ENCODE data around the gene NELL1. TPM values are rescaled to one million over a fixed set of nuclear protein-coding genes. Genes with fewer than 3 reads are reported as not detected.

The NELL1 gene
- polyA plus RNA-seq, 1 of the 3 experiments (the other 2 are of a cell fraction), result not detected

DNA sequence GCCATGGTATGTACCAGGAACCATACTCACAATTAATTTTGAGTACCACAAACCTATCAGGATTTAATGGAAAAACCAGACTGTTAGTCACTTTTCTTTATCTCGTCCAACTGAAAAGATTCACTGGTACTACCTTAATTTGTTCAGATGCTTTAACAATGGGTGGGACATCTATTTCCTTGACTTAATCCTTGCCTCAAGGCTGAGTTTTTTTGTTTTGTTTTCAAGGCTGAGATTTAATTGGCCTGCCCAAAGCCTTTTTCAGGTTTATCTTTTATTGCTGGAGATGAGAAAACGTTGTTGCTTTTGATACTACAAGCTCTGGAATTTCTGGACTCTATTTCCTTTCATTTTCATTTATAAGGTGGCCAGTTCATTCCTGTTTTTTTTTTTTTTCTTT lies 50.4 kb downstream of the NELL1 start:
- whole genome bisulfite sequencing (ENCODE audit: low lambda C conversion rate), result 8% methylated on average over 2 of the region's 2 CpGs
- Histone ChIP-seq H3K27ac (ENCODE audit: low read depth in 2 of 2, low read length in 1 of 2) (no peak overlapping the region), H4K20me1 (ENCODE audit: insufficient read depth) (no peaks in the 10 kb centered on the region), H3K79me2 (ENCODE audit: insufficient read depth) (no peaks in the 10 kb centered on the region), H3K4me2 (no peak overlapping the region), H3F3A (replicated peaks; ENCODE audit: insufficient read depth) (no peaks in the 10 kb centered on the region), H3K9ac (no peak overlapping the region), H3K27me3 (ENCODE audit: insufficient read depth) (no peaks in the 10 kb centered on the region), H3K4me3 (ENCODE audit: low read depth in 2 of 2, low read length in 1 of 2) (no peak overlapping the region), H3K9me2 (no peaks in the 10 kb centered on the region), H3K9me3 (no peaks in the 10 kb centered on the region), H2AFZ (ENCODE audit: low read depth) (no peak overlapping the region), H3K4me1 (ENCODE audit: control insufficient read depth in 1 of 2, insufficient read depth in 2 of 2, low read depth in 1 of 2, low read length in 1 of 2) (no peaks in the 10 kb centered on the region; a peak in 1 of 4 replicates), H3K36me3 (replicated peaks in 1 of 2; ENCODE audit: control insufficient read depth in 1 of 2, insufficient read depth in 2 of 2, low read length in 1 of 2) (no peaks in the 10 kb centered on the region)
- TF ChIP-seq POLR2AphosphoS5 (IDR thresholded peaks at IDR 0.05; ENCODE audit: low read depth, low read length), result no peak
- TF ChIP-seq CHD2 (IDR thresholded peaks at IDR 0.05; ENCODE audit: low read length, partially characterized antibody), result no peak
- TF ChIP-seq FOXM1 (IDR thresholded peaks at IDR 0.05; ENCODE audit: low read depth), result no peak
- TF ChIP-seq TAF1 (IDR thresholded peaks at IDR 0.05; ENCODE audit: borderline replicate concordance, low read depth, low read length), result no peak
- no peak for TF ChIP-seq GABPA (IDR thresholded peaks at IDR 0.05; ENCODE audit: low read depth)
- TF ChIP-seq RCOR1 (IDR thresholded peaks at IDR 0.05; ENCODE audit: low read length), result no peak
- no peak for TF ChIP-seq RAD21 (IDR thresholded peaks at IDR 0.05; ENCODE audit: low read length)
- TF ChIP-seq RFX5 (IDR thresholded peaks at IDR 0.05; ENCODE audit: low read length), result no peak
- TF ChIP-seq SMC3 (IDR thresholded peaks at IDR 0.05; ENCODE audit: low read depth, low read length), result no peak
- TF ChIP-seq, protein P1, sequence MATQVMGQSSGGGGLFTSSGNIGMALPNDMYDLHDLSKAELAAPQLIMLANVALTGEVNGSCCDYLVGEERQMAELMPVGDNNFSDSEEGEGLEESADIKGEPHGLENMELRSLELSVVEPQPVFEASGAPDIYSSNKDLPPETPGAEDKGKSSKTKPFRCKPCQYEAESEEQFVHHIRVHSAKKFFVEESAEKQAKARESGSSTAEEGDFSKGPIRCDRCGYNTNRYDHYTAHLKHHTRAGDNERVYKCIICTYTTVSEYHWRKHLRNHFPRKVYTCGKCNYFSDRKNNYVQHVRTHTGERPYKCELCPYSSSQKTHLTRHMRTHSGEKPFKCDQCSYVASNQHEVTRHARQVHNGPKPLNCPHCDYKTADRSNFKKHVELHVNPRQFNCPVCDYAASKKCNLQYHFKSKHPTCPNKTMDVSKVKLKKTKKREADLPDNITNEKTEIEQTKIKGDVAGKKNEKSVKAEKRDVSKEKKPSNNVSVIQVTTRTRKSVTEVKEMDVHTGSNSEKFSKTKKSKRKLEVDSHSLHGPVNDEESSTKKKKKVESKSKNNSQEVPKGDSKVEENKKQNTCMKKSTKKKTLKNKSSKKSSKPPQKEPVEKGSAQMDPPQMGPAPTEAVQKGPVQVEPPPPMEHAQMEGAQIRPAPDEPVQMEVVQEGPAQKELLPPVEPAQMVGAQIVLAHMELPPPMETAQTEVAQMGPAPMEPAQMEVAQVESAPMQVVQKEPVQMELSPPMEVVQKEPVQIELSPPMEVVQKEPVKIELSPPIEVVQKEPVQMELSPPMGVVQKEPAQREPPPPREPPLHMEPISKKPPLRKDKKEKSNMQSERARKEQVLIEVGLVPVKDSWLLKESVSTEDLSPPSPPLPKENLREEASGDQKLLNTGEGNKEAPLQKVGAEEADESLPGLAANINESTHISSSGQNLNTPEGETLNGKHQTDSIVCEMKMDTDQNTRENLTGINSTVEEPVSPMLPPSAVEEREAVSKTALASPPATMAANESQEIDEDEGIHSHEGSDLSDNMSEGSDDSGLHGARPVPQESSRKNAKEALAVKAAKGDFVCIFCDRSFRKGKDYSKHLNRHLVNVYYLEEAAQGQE (IDR thresholded peaks at IDR 0.05; ENCODE audit: low read depth, low read length), result no peak
- TF ChIP-seq YY1 (IDR thresholded peaks at IDR 0.05; ENCODE audit: low read depth), result no peak
- TF ChIP-seq, protein P2, sequence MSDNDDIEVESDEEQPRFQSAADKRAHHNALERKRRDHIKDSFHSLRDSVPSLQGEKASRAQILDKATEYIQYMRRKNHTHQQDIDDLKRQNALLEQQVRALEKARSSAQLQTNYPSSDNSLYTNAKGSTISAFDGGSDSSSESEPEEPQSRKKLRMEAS (IDR thresholded peaks at IDR 0.05; ENCODE audit: low read depth), result no peak
- TF ChIP-seq MXI1 (IDR thresholded peaks at IDR 0.05; ENCODE audit: low read depth, low read length), result no peak
- TF ChIP-seq, protein P3, sequence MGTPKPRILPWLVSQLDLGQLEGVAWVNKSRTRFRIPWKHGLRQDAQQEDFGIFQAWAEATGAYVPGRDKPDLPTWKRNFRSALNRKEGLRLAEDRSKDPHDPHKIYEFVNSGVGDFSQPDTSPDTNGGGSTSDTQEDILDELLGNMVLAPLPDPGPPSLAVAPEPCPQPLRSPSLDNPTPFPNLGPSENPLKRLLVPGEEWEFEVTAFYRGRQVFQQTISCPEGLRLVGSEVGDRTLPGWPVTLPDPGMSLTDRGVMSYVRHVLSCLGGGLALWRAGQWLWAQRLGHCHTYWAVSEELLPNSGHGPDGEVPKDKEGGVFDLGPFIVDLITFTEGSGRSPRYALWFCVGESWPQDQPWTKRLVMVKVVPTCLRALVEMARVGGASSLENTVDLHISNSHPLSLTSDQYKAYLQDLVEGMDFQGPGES (IDR thresholded peaks at IDR 0.05; ENCODE audit: low read depth, low read length), result no peak
- TF ChIP-seq, protein P4, sequence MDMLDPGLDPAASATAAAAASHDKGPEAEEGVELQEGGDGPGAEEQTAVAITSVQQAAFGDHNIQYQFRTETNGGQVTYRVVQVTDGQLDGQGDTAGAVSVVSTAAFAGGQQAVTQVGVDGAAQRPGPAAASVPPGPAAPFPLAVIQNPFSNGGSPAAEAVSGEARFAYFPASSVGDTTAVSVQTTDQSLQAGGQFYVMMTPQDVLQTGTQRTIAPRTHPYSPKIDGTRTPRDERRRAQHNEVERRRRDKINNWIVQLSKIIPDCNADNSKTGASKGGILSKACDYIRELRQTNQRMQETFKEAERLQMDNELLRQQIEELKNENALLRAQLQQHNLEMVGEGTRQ (IDR thresholded peaks at IDR 0.05; ENCODE audit: borderline replicate concordance, low read depth, low read length), result no peak
- no peak for TF ChIP-seq RXRA (IDR thresholded peaks at IDR 0.05; ENCODE audit: borderline replicate concordance, low read depth)
- DNase-seq, result no peak
- CTCF ChIA-PET, result interaction anchor here (0.7 kb wide), 1 partner anchor 471 kb away, joined by 3 read pairs; no protein-coding TSS in a partner anchor
- POLR2A ChIA-PET, result no interaction called here
